Measurements from ENCODE around the gene ABLIM2. TPM values are rescaled to one million over a fixed set of nuclear protein-coding genes. Genes with fewer than 3 reads are reported as not detected.
A peak's percentile ranks its signal among the peaks of the same experiment; 100 is the strongest.

ABLIM2 gene
- total and polyA plus RNA-seq, 2 of the 4 experiments (the other 2 are of a cell fraction) = under 0.01 to 0.10 TPM

DNA sequence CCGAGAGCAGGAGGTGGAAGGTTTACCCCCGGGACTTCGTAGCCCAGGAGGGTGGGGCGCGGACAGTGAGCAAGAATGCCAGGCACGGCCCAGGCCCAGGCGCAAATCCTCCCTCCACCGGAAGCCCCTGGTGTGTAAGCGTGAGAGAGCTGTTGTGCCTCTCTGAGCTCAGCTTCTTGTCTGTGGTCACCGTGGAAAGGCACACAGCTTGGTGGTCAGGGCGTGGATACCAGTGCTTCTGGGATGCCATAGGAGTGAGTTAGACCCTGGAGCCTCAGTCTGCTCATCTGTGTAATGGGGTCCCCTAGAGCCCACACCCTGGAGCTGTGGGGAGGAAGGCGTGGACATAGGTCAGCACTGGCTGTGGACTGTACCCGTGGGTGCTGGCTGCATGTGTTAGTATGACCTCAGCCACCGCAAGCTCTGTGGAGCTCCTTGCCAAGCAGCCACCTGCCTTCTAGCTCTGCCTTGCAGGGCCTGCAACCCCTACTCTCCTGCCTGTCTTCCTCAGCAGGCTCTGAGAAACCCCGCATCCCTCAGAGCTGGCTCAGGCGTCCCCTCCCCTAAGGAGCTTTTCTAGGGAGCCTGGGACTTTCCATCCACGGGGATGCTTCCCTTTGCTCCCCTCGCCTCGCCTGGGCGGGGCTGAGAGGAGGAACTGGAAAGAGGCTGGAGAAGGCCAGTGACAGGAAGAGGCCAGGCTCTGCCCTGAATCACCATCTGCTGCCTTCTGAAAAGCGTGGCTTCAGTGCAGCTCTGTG is 190.9 kb downstream of the ABLIM2 start:
- intact Hi-C loops (cut with micrococcal nuclease) (no loop called here), in situ Hi-C loops (cut with MboI; ENCODE audit: low sequenced_read_pairs) (no loop called here), dilution Hi-C loops (cut with HindIII; ENCODE audit: low sequenced_read_pairs, unreplicated experiment) (no loop called here)
- peaks cover 2% of the 10 kb centered on the region; the same call in 1 of the 2 replicates for H3K27me3 ChIP-seq (ENCODE audit: control insufficient read depth, insufficient read depth, low read length)
- H2BK20ac ChIP-seq (ENCODE audit: low read depth, low read length) = peak overlapping the region; percentile 65
- peak overlapping the region; percentile 33 for H2BK5ac ChIP-seq (ENCODE audit: low read depth, low read length, poor library complexity, severe bottlenecking)
- no peak overlapping the region for H3K23ac ChIP-seq (ENCODE audit: low read depth, low read length)
- H3K9me3 ChIP-seq (ENCODE audit: control insufficient read depth, insufficient read depth, low read length) = no peaks in the 10 kb centered on the region
- peak overlapping the region; percentile 22 to 84; a peak in 1 of 4 replicates for H4K8ac ChIP-seq (ENCODE audit: low read depth in 2 of 2, low read length in 2 of 2)
- H3K4me2 ChIP-seq (ENCODE audit: low read depth, low read length) = no peak overlapping the region
- ATAC-seq (ENCODE audit: low read depth) = 0 out of 2 replicates have a peak, but pooled peaks have one; percentile 4
- TF ChIP-seq POLR2A (IDR thresholded peaks at IDR 0.05; ENCODE audit: low read depth, low read length) (no peak), RCOR1 (IDR thresholded peaks at IDR 0.05; ENCODE audit: insufficient replicate concordance, low read length) (peak; percentile 41)
- no peak overlapping the region for H3K27ac ChIP-seq (ENCODE audit: insufficient read depth, low read length)
- peak overlapping the region; percentile 72 for H2AFZ ChIP-seq (replicated peaks; ENCODE audit: low read length, poor library complexity)
- peak overlapping the region; percentile 55 for H2AK5ac ChIP-seq (ENCODE audit: low read depth, low read length)
- no peak overlapping the region for H4K5ac ChIP-seq (ENCODE audit: low read depth, low read length)
- peak overlapping the region; percentile 79; the same call in 2 of the 3 replicates for H2BK15ac ChIP-seq (ENCODE audit: low read depth, low read length)
- ChIA-PET POLR2A (ENCODE audit: unreplicated experiment) (no interaction called here), CTCF (interaction anchor here (0.6 kb wide), 1 partner anchor 15 kb away, joined by 3 read pairs; no protein-coding TSS in a partner anchor)
- no peak overlapping the region for H3K9ac ChIP-seq (ENCODE audit: low read depth, low read length)
- peak overlapping the region; percentile 84 for H2AK9ac ChIP-seq (replicated peaks; ENCODE audit: low read depth, low read length, poor library complexity)
- peaks cover 4 to 12% of the 10 kb centered on the region in 2 experiments; a peak in 1 of 4 replicates for H3K79me1 ChIP-seq (ENCODE audit: low read depth in 1 of 2, low read length in 2 of 2)
- peak; percentile 54 for DNase-seq
- H4K20me1 ChIP-seq (ENCODE audit: insufficient read depth, low read length) = no peaks in the 10 kb centered on the region
- H3K36me3 ChIP-seq (ENCODE audit: control insufficient read depth, insufficient read depth, low read length) = no peaks in the 10 kb centered on the region
- H4K91ac ChIP-seq (ENCODE audit: insufficient read depth, low read depth, low read length) = peak overlapping the region; percentile 36; the same call in 1 of the 2 replicates
- H3K18ac ChIP-seq (ENCODE audit: low read depth, low read length) = peak overlapping the region; percentile 46; the same call in 1 of the 2 replicates
- no peak overlapping the region for H3K4me3 ChIP-seq (ENCODE audit: insufficient read depth, low read depth, low read length)
- no peak overlapping the region for H3K56ac ChIP-seq (ENCODE audit: extremely low read depth, insufficient read depth, low read length)
- peak overlapping the region; percentile 90 for H3K4ac ChIP-seq (ENCODE audit: low read depth, low read length)
- H2BK120ac ChIP-seq (ENCODE audit: low read depth, low read length) = peak overlapping the region; percentile 29; the same call in 1 of the 2 replicates
- peak overlapping the region; percentile 53; the same call in 1 of the 2 replicates for H3K14ac ChIP-seq (replicated peaks; ENCODE audit: low read depth, low read length)
- peaks cover 33% of the 10 kb centered on the region for H3K4me1 ChIP-seq (ENCODE audit: control insufficient read depth, insufficient read depth, low read length)
- peaks cover 14% of the 10 kb centered on the region for H3K9me1 ChIP-seq (ENCODE audit: insufficient read depth, low read length)
- BruUV-seq (replicated peaks) = no TSS peak
- WGBS, 2 experiments (ENCODE audit: extremely low coverage in 2 of 2, insufficient read length in 1 of 2) = 80% methylated on average over 2 of the region's 21 CpGs; no CpG with 5 or more reads in 1 of the 2 experiments
